Muscle of arm (tissue), 14 donors: ENCODE measurements around the gene RYR3. TPM values are rescaled to one million over a fixed set of nuclear protein-coding genes. Genes with fewer than 3 reads are reported as not detected.

ENCODE experiments used
- DNase-seq: peaks from one replicate; pipeline ENCODE4 v3.0.0-alpha.2; 2013
- long read RNA-seq, 11 donors: transcript quantifications; one replicate each; lab custom pipeline, GENCODE V29; 2026
- polyA plus RNA-seq, 12 donors: library from polyadenylated mRNA; unstranded; fragments of 120-200 nt; gene quantifications; one replicate each; pipeline ENCODE4 v1.2.1, GENCODE V29; 2013; ENCODE audit not compliant: insufficient read length in 12 of 12

RYR3 gene
- polyA plus RNA-seq, result 10 to 100 TPM in 11 of 12 donors, not detected in 1; 18.2 to 77.7 (median 47.4) TPM
- long read RNA-seq, donor 1, result 0 reads
- long read RNA-seq, donor 2, partial matches to known transcripts, result 8 of 31 reads
- long read RNA-seq, donor 2, other reads (novel, unspliced or antisense), result 23 of 31 reads
- long read RNA-seq, donor 3, partial matches to known transcripts, result 0 of 1 reads
- long read RNA-seq, donor 3, other reads (novel, unspliced or antisense), result 0 of 1 reads
- long read RNA-seq, donor 4, partial matches to known transcripts, result 0 of 1 reads
- long read RNA-seq, donor 4, other reads (novel, unspliced or antisense), result 0 of 1 reads
- long read RNA-seq, donor 5, partial matches to known transcripts, result 61 of 61 reads
- long read RNA-seq, donor 5, other reads (novel, unspliced or antisense), result 0 of 61 reads
- long read RNA-seq, donor 6, partial matches to known transcripts, result 0 of 1 reads
- long read RNA-seq, donor 6, other reads (novel, unspliced or antisense), result 0 of 1 reads
- long read RNA-seq, donor 7, result 0 reads
- long read RNA-seq, donor 8, partial matches to known transcripts, result 7 of 7 reads
- long read RNA-seq, donor 8, other reads (novel, unspliced or antisense), result 0 of 7 reads
- long read RNA-seq, donor 9, result 0 reads
- long read RNA-seq, donor 10, result 0 reads
- long read RNA-seq, donor 11, partial matches to known transcripts, result 25 of 25 reads
- long read RNA-seq, donor 11, other reads (novel, unspliced or antisense), result 0 of 25 reads

- peak; percentile 52 for DNase-seq
Observed at GRCh38 chr15:33310481-33311311, at the start of gene RYR3. Gene RYR3 (plus strand): TSS chr15:33310967. CDS start chr15:33311046, 79 bp downstream.

- no peak for DNase-seq
Observed at GRCh38 chr15:33262306-33262705, 48.5 kb upstream of the RYR3 start.

- no peak for DNase-seq
Observed at GRCh38 chr15:33277689-33278088, 33.1 kb upstream of the RYR3 start.

GRCh38 chr15:33278816-33279612, 31.8 kb upstream of the RYR3 start:
- no peak for DNase-seq

GRCh38 chr15:33279613-33280205, 31.1 kb upstream of the RYR3 start:
- DNase-seq, result no peak

- DNase-seq, result no peak
Observed at GRCh38 chr15:33282226-33283020, 28.3 kb upstream of the RYR3 start.

- DNase-seq, result no peak
Observed at GRCh38 chr15:33283576-33283975, 27.2 kb upstream of the RYR3 start.

- no peak for DNase-seq
Observed at GRCh38 chr15:33284336-33284735, 26.4 kb upstream of the RYR3 start.

GRCh38 chr15:33292717-33293307, 18.0 kb upstream of the RYR3 start:
- DNase-seq, result peak; percentile 48

- DNase-seq, result no peak
Observed at GRCh38 chr15:33293713-33294334, 16.9 kb upstream of the RYR3 start.

- DNase-seq, result no peak
Observed at GRCh38 chr15:33296050-33296449, 14.7 kb upstream of the RYR3 start.

GRCh38 chr15:33296856-33297255, 13.9 kb upstream of the RYR3 start:
- no peak for DNase-seq

- no peak for DNase-seq
Observed at GRCh38 chr15:33298631-33299030, 12.1 kb upstream of the RYR3 start.

- no peak for DNase-seq
Observed at GRCh38 chr15:33304924-33305323, 5.8 kb upstream of the RYR3 start.

GRCh38 chr15:33309602-33310276, 1.0 kb upstream of the RYR3 start:
- DNase-seq, result no peak

GRCh38 chr15:33311312-33311971, 675 bp downstream of the RYR3 start:
- DNase-seq, result no peak

- DNase-seq, result no peak
Observed at GRCh38 chr15:33313491-33313890, 2.7 kb downstream of the RYR3 start.

GRCh38 chr15:33314069-33314468, 3.3 kb downstream of the RYR3 start:
- DNase-seq, result no peak
